ENCODE measurements around the gene NCOA7.
A peak's percentile ranks its signal among the peaks of the same experiment; 100 is the strongest.

Gene NCOA7, protein sequence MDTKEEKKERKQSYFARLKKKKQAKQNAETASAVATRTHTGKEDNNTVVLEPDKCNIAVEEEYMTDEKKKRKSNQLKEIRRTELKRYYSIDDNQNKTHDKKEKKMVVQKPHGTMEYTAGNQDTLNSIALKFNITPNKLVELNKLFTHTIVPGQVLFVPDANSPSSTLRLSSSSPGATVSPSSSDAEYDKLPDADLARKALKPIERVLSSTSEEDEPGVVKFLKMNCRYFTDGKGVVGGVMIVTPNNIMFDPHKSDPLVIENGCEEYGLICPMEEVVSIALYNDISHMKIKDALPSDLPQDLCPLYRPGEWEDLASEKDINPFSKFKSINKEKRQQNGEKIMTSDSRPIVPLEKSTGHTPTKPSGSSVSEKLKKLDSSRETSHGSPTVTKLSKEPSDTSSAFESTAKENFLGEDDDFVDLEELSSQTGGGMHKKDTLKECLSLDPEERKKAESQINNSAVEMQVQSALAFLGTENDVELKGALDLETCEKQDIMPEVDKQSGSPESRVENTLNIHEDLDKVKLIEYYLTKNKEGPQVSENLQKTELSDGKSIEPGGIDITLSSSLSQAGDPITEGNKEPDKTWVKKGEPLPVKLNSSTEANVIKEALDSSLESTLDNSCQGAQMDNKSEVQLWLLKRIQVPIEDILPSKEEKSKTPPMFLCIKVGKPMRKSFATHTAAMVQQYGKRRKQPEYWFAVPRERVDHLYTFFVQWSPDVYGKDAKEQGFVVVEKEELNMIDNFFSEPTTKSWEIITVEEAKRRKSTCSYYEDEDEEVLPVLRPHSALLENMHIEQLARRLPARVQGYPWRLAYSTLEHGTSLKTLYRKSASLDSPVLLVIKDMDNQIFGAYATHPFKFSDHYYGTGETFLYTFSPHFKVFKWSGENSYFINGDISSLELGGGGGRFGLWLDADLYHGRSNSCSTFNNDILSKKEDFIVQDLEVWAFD

DNA sequence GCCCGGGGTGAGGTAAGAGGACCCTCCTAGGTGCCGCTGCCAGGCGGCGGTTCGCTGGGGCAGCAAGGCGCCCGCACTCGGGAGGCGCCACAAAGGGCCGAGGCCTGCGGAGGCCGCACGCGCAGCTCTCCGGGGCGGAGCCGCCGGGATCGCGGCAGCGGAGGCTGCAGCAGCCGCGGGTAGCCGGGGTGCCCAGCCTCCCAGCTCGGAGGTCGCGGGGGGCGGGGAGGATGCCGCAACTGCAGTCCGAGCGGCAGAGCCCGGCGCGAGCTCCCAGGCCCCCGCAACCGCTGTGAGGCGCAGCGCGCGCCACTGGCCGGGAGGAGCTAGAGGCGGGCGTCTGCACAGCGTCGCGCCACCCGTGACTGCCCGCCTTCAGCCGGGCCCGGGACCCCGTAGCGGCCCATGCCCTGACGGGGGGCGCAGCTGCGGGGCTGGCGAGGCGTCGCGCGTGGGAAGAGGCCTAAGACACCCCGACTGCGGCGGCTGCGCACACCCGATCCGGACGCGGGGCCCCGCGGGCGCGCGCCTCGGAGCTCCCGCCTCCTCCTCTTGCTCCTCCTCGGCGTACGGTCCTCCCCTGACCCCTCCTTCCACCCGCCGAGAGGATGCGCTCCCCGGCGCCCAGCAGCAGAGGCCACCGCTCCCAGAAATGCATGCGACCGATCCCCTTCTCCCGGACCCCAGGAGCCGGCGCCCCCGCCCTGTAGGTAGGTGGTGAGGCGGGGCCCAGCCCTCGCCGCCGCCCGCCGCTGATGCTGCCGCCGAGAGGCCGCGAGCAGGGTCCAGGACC lies at the start of gene NCOA7:
TSS of gene NCOA7 (plus strand) at position 603 of the 793 bp plus-strand sequence. CDS start 24,395 bp downstream, outside the sequence.
- DNase-seq: peak; percentile 76

DNA sequence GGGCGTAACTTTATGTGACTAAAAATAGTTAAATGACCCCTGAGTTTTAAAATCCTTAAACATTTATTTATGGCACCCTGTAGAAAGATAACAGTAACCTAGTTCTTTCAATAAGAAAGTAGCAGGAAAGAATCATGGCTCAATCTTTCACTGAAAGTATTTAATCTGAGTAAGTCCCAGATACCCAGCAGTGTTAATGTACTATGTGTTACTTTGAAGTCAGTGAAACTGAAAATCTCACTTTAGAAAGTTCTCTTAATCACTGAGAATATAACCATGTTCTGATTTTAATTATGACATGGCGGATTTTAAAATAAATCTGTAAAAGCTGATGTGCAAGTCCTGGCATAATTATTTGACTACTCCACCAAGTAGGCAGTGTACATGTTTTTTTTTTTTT lies 49.4 kb upstream of the NCOA7 start:
- DNase-seq: no peak

DNA sequence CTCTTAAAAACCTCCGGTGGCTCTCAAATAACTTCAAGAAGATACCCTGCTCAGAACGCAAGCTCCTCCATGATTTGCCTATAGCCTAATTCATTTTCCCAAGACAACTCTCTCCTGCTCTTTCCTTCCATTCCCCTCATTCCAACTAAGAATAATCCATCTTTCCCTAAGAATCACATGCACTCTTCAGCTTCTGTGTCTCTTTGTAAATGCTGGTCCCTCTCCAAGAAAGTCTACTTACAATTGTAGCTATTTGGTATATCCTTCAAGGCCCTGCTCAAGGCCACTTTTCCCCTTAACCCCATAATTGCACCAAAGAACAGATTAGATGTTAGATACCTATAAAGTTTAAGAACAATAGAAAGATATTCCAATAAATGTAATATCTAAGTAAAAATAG lies 48.7 kb upstream of the NCOA7 start:
- DNase-seq: no peak

- DNase-seq: no peak
Measured at GRCh38 chr6:125742464-125743120, 48.2 kb upstream of the NCOA7 start.

- DNase-seq: no peak
Measured at GRCh38 chr6:125743604-125744003, 47.2 kb upstream of the NCOA7 start.

- no peak for DNase-seq
Measured at GRCh38 chr6:125745281-125746018, 45.3 kb upstream of the NCOA7 start.

- DNase-seq: no peak
Measured at GRCh38 chr6:125746019-125746414, 44.7 kb upstream of the NCOA7 start.

- DNase-seq: peak; percentile 65
Measured at GRCh38 chr6:125746731-125747588, 43.8 kb upstream of the NCOA7 start.

GRCh38 chr6:125747589-125748405 lies 43.0 kb upstream of the NCOA7 start:
- no peak for DNase-seq

DNA sequence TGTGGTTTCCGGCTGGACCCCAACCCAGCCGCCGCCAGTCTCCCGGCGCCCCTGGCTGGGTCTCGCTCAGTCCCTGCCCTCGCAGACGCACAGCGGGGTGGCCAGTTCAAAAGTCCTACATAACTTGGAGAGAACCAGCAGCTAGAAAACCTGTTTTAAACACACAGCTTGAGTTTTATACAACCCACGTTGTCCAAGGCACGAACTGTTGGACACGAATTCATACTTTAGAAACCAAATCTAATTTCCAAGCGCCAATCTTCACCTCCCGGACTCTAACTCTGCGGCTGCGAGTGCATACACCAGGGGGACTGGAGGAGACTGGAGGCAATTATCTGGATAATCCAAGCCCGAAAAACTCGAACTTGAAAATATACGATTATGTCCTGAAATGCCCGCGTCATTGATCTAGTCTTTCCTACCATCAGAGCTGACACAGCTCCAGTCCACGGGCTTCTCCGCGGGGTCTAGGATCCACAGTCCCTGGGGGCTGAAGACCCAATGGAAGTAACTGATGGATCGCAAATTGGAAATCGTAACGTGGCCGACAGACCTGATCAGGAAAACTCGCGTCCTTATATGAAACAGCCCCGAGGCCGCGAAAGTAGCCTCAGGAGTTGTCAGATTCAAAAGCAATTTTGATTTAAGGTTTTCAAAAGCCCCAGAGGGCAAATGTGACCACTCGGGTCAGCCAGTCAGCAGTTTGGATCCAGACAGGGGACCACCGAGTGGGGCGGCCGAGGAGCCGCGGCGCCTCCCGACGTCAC lies 42.2 kb upstream of the NCOA7 start:
- peak; percentile 24 for DNase-seq

DNA sequence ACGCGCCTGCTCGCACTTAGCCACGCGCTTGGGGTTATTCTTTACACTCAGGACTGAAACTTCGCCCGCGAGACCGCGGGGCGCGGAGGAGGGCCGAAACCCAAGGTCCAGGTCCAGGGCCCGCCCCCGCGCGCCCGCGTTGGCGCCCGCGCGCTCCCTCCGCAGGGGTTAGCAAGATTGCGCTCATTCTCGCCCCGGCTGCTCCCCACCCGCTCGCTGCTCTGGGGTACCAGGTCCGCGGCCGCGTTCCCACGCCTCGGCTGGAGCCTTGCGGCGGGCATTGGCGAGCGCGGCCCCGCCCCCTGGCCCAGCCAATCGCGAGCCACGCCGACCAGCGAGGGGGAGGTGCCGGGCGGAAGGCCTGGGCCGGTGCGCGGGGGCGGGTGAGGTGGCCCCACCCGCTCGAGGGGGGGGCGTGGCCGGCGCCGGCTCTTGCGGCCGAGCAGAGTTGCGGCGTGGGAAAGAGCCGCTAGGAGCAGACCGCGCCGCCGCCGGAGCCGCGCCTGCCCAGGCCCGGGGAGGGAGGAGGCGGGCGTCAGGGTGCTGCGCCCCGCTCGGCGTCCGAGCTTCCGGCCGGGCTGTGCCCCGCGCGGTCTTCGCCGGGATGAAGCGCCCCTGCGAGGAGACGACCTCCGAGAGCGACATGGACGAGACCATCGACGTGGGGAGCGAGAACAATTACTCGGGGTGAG lies 41.4 kb upstream of the NCOA7 start, which contains the start of gene HEY2:
TSS of gene HEY2 (plus strand) at position 460 of the 692 bp plus-strand sequence. CDS start at position 605, 145 bp downstream.
- peak; percentile 85 for DNase-seq

- DNase-seq: peak; percentile 52
Measured at GRCh38 chr6:125749865-125750691, 40.7 kb upstream of the NCOA7 start.

GRCh38 chr6:125750692-125751333 lies 39.9 kb upstream of the NCOA7 start:
- no peak for DNase-seq

GRCh38 chr6:125751334-125751916 lies 39.3 kb upstream of the NCOA7 start:
- DNase-seq: no peak

- no peak for DNase-seq
Measured at GRCh38 chr6:125752773-125753172, 38.0 kb upstream of the NCOA7 start.

Data from hematopoietic multipotent progenitor cell treated with erythropoietin and hydrocortisone succinate and interleukin-3 and kit ligand, for 8 days (in vitro differentiated cells).